K562 (cell line): ENCODE data around the gene KCNJ14.

ENCODE experiments used
- EP300 ChIP-seq: IDR thresholded peaks from 2 replicates; pipeline ENCODE4 v1.6.1; 2012; ENCODE audit warnings: low read length, improper control_type of control experiment
- POLR2A ChIP-seq: fragments of 450-650 bp; conservative IDR thresholded peaks from 2 replicates; pipeline ENCODE4 v1.6.1; 2016
- YY1 ChIP-seq, 3 experiments: IDR thresholded peaks; 2 replicates each; pipeline ENCODE4 v1.6.1; 2011; ENCODE audit warnings: low read length in 2 of 3, mild to moderate bottlenecking in 2 of 3, moderate library complexity in 2 of 3, borderline replicate concordance in 1 of 3, control low read depth in 1 of 3, low read depth in 1 of 3; ENCODE audit not compliant: insufficient read depth in 3 of 3, insufficient replicate concordance in 2 of 3, control insufficient read depth in 1 of 3, insufficient read length in 1 of 3; ENCODE audit errors: extremely low read depth in 1 of 3
- ZFP1 ChIP-seq: fragments of 450-650 bp; formaldehyde crosslinking; IDR thresholded peaks from 2 replicates; pipeline ENCODE4 v1.4.0; 2020; ENCODE audit warnings: mild to moderate bottlenecking, mixed read lengths
- ZNF24 ChIP-seq: fragments of 450-650 bp; IDR thresholded peaks from 2 replicates; pipeline ENCODE4 v1.6.1; 2016
- TF ChIP-seq, protein P1 (sequence below): fragments of 250-450 bp; sonication (Bioruptor Pico); IDR thresholded peaks from 2 replicates; pipeline ENCODE4 v1.5.0; 2021
- TF ChIP-seq, protein P2 (sequence below): fragments of 250-450 bp; sonication (Bioruptor Pico); IDR thresholded peaks from 2 replicates; pipeline ENCODE4 v1.4.0; 2020; ENCODE audit warnings: mild to moderate bottlenecking

DNA sequence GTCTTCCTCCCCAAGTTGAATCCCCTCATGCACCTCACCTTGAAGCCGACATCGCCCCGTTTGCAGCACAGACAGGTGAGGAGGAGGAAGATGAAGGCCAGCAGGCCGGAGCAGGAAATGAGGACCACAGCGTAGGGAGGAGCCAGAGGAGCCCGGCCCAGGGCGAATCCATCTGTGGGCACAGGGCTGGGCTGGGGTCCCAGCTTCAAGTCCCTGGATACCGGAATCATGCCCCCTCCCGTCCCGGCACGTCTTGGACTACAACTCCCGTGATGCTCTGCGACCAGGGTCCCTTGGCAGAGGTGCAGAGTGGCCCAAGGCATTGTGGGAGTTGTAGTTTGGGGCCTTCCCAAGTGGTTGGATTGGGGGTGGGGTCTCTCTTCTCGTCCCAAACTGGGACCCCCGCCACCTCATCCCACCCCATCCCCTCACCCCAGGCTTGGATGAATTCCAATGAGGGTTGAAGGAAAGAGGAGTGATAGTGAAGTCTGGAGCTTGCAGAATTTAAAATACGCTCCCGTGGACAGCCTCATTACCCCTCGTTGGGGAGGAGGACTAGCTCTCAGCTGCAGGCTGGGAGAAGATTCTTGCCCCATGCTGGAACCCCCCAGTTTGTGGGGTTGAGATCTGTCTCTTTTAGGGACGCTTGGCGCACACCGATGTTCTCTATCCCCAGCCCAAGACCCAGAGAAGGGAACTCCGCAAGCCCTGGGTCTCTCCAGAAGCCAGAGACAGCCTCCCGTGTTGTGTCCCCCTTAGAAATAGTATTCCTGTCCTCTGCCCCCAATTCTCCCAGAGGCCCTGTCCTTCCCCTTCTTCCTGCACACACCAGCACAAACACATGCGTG lies 55.3 kb downstream of the KCNJ14 start:
- TF ChIP-seq, protein P1, sequence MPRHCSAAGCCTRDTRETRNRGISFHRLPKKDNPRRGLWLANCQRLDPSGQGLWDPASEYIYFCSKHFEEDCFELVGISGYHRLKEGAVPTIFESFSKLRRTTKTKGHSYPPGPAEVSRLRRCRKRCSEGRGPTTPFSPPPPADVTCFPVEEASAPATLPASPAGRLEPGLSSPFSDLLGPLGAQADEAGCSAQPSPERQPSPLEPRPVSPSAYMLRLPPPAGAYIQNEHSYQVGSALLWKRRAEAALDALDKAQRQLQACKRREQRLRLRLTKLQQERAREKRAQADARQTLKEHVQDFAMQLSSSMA (CRISPR knock-in tag), result no peak
- TF ChIP-seq, protein P2, sequence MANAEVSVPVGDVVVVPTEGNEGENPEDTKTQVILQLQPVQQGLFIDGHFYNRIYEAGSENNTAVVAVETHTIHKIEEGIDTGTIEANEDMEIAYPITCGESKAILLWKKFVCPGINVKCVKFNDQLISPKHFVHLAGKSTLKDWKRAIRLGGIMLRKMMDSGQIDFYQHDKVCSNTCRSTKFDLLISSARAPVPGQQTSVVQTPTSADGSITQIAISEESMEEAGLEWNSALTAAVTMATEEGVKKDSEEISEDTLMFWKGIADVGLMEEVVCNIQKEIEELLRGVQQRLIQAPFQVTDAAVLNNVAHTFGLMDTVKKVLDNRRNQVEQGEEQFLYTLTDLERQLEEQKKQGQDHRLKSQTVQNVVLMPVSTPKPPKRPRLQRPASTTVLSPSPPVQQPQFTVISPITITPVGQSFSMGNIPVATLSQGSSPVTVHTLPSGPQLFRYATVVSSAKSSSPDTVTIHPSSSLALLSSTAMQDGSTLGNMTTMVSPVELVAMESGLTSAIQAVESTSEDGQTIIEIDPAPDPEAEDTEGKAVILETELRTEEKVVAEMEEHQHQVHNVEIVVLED, result no peak
- TF ChIP-seq ZNF24, result no peak
- no peak for TF ChIP-seq YY1 (IDR thresholded peaks at IDR 0.05; ENCODE audit: borderline replicate concordance in 1 of 3, control insufficient read depth in 1 of 3, extremely low read depth in 1 of 3, insufficient read depth in 3 of 3, insufficient read length in 1 of 3, insufficient replicate concordance in 2 of 3, low read depth in 1 of 3, low read length in 2 of 3)
- TF ChIP-seq POLR2A, result no peak
- TF ChIP-seq EP300, result no peak
- no peak for TF ChIP-seq ZFP1 (CRISPR knock-in tag)
